SU-DHL-6 (cell line): ENCODE data around the gene MARCKSL1.

ENCODE experiments used
- H2AFZ ChIP-seq: fragments of 200-600 bp; sonication (generic); 2 replicates; pipeline ENCODE4 v1.6.1; 2014; ENCODE audit warnings: low read depth, mild to moderate bottlenecking, moderate library complexity, mixed read lengths, antibody characterized with exemption, low read length; ENCODE audit not compliant: severe bottlenecking
- H3F3A ChIP-seq: fragments of 200-600 bp; shearing (Covaris generic); 2 replicates; pipeline ENCODE4 v1.6.0; 2016; ENCODE audit warnings: antibody characterized with exemption, mild to moderate bottlenecking; ENCODE audit not compliant: insufficient read depth
- H3K27ac ChIP-seq: fragments of 200-600 bp; sonication (generic); 2 replicates; pipeline ENCODE4 v1.5.1; 2016; ENCODE audit warnings: low read depth, mild to moderate bottlenecking, low read length, moderate library complexity, mixed read lengths
- H3K27me3 ChIP-seq: fragments of 200-600 bp; sonication (generic), shearing (Covaris generic); 2 replicates; pipeline ENCODE4 v1.6.0; 2014; ENCODE audit warnings: mild to moderate bottlenecking, low read length
- H3K36me3 ChIP-seq: fragments of 200-600 bp; sonication (generic); 2 replicates; pipeline ENCODE4 v1.6.1; 2014; ENCODE audit warnings: mild to moderate bottlenecking, low read length, mixed read lengths
- H3K4me2 ChIP-seq: fragments of 300-600, 200-600 bp; shearing (Covaris generic), sonication (generic); 2 replicates; pipeline ENCODE4 v1.6.0; 2014; ENCODE audit warnings: low read length, low read depth, mild to moderate bottlenecking; ENCODE audit not compliant: poor library complexity, severe bottlenecking
- H3K4me3 ChIP-seq: fragments of 200-600 bp; sonication (generic); 2 replicates; pipeline ENCODE4 v1.5.1; 2014; ENCODE audit warnings: antibody characterized with exemption, low read length, mild to moderate bottlenecking, mixed read lengths; ENCODE audit not compliant: insufficient read depth, poor library complexity, severe bottlenecking
- H3K79me2 ChIP-seq: fragments of 200-600 bp; sonication (generic); 2 replicates; pipeline ENCODE4 v1.6.1; 2014; ENCODE audit warnings: mild to moderate bottlenecking, low read length, moderate library complexity; ENCODE audit not compliant: insufficient read depth
- H3K9ac ChIP-seq: fragments of 200-600 bp; sonication (generic); 2 replicates; pipeline ENCODE4 v1.7.0; 2014; ENCODE audit warnings: mild to moderate bottlenecking, low read length
- H3K9me2 ChIP-seq: fragments of 200-600 bp; sonication (generic); replicated peaks from 2 replicates; pipeline ENCODE4 v1.6.1; 2014; ENCODE audit warnings: low read length; ENCODE audit not compliant: insufficient read depth
- H3K9me3 ChIP-seq: fragments of 200-600 bp; sonication (generic); 2 replicates; pipeline ENCODE4 v1.6.1; 2014; ENCODE audit warnings: low read length, mixed read lengths; ENCODE audit not compliant: insufficient read depth
- H4K20me1 ChIP-seq: fragments of 200-600 bp; sonication (generic); 2 replicates; pipeline ENCODE4 v1.6.1; 2014; ENCODE audit warnings: low read depth, mild to moderate bottlenecking, antibody characterized with exemption, low read length, moderate library complexity, mixed read lengths
- EZH2phosphoT487 ChIP-seq: fragments of 200-600 bp; sonication (generic), shearing (Covaris generic); conservative IDR thresholded peaks from 2 replicates; pipeline ENCODE4 v1.6.1; 2018; ENCODE audit warnings: mild to moderate bottlenecking, antibody characterized with exemption, low read length, moderate library complexity, mixed read lengths
- TF ChIP-seq, protein P1 (sequence below): fragments of 200-600 bp; sonication (generic); IDR thresholded peaks from one replicate; pipeline ENCODE4 v1.5.1; 2017; ENCODE audit warnings: antibody characterized with exemption, mild to moderate bottlenecking, low read length, moderate library complexity; ENCODE audit not compliant: insufficient read depth, poor library complexity, severe bottlenecking

MARCKSL1 gene

DNA sequence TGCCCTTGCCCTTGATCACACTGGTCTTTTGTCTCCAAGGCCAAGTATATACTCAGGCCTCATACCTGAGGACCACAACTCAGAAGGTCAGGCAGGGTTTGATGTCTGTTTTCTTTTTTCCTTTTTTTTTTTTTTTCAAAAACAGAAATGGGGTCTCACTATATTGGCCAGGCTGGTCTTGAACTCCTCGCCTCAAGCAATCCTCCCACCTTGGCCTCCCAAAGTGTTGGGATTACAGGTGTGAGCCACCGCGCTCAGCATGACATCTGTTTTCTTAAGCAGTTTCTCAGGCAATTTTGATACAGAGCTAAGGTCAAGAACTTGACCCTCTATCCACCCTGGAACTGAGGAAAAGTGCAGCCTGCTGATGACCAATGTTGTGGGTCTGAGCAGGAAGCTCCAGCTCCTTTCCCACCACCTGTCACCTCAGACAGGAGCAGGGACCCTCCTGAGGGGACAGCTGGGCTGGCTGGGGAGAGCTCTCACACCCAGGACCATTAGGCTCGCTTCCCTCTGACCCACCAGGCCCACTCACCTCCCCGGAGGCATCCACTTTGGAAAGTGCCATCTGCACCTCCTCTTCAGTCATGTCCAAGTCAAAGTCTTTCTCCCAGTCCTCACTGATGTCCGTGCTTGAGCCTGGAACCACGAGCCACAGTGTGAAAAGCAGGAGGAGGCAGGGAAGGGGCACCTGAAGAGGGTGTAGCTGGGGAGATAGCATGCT, 32.0 kb upstream of the MARCKSL1 start:
- H3K9me2 ChIP-seq = no peaks in the 10 kb centered on the region
- TF ChIP-seq EZH2phosphoT487 = no peak
- TF ChIP-seq, protein P1, sequence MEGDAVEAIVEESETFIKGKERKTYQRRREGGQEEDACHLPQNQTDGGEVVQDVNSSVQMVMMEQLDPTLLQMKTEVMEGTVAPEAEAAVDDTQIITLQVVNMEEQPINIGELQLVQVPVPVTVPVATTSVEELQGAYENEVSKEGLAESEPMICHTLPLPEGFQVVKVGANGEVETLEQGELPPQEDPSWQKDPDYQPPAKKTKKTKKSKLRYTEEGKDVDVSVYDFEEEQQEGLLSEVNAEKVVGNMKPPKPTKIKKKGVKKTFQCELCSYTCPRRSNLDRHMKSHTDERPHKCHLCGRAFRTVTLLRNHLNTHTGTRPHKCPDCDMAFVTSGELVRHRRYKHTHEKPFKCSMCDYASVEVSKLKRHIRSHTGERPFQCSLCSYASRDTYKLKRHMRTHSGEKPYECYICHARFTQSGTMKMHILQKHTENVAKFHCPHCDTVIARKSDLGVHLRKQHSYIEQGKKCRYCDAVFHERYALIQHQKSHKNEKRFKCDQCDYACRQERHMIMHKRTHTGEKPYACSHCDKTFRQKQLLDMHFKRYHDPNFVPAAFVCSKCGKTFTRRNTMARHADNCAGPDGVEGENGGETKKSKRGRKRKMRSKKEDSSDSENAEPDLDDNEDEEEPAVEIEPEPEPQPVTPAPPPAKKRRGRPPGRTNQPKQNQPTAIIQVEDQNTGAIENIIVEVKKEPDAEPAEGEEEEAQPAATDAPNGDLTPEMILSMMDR = no peak

DNA sequence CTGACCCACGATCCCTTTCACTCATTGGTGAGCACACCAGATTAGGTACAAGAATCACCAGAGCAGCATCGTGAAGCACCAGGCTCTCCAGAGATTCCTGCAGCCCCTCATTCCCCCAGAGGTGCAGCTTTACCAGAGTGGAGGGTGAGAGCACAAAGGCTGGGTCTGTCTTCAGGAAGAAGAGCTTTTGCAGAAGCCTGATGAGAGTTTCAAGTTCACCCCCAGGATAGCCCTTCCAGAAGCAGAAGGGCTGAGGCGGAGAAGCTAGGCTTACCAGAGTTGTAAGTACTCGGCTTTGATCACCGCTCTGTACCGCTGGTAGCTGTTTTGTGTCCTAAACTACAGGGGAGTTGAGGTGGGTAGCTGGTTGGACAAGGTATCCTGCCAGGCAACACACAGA, 29.4 kb upstream of the MARCKSL1 start:
- no peak overlapping the region for H3K4me3 ChIP-seq
- H3K9me3 ChIP-seq = no peaks in the 10 kb centered on the region
- TF ChIP-seq, protein P1 = no peak
- TF ChIP-seq EZH2phosphoT487 = no peak
- no peak overlapping the region for H2AFZ ChIP-seq
- H3K9ac ChIP-seq = no peak overlapping the region
- H3K27ac ChIP-seq = no peak overlapping the region
- H4K20me1 ChIP-seq = no peaks in the 10 kb centered on the region
- no peaks in the 10 kb centered on the region for H3K79me2 ChIP-seq
- no peaks in the 10 kb centered on the region for H3K9me2 ChIP-seq
- H3K4me2 ChIP-seq = no peak overlapping the region
- no peaks in the 10 kb centered on the region for H3K27me3 ChIP-seq
- no peaks in the 10 kb centered on the region for H3K36me3 ChIP-seq
- H3F3A ChIP-seq = no peaks in the 10 kb centered on the region

More for the DNA sequence above, 32.0 kb upstream of the MARCKSL1 start:
- Histone ChIP-seq H2AFZ (no peak overlapping the region), H3K79me2 (no peaks in the 10 kb centered on the region), H3K27me3 (no peaks in the 10 kb centered on the region), H3F3A (no peaks in the 10 kb centered on the region), H3K4me3 (no peak overlapping the region), H3K27ac (no peak overlapping the region), H3K9me3 (no peaks in the 10 kb centered on the region), H3K36me3 (no peaks in the 10 kb centered on the region), H4K20me1 (no peaks in the 10 kb centered on the region), H3K9ac (no peak overlapping the region), H3K4me2 (no peak overlapping the region)

DNA sequence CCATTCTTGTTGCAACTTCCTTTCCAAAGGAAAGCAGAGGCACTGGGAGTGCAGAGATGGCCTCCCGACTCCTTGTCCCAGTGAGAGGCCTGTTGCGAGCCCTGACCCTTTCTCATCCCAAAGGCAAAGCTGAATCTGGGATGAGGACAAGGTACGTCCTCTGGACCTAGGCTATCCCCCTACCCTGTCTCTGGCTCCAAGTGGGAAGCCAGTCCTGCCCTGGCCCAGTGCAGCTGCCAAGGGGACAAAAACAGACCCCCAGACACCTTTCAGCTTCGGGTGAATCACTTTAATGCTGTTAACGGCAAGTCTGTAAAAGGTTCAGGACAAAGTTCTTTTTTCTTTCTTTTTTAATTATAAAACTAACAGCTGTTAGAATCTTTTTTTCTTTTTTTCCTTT, 28.8 kb upstream of the MARCKSL1 start:
- H3K9me3 ChIP-seq = no peaks in the 10 kb centered on the region
- H3K9ac ChIP-seq = no peak overlapping the region
- no peaks in the 10 kb centered on the region for H4K20me1 ChIP-seq
- no peak overlapping the region for H2AFZ ChIP-seq
- H3K36me3 ChIP-seq = no peaks in the 10 kb centered on the region
- H3F3A ChIP-seq = no peaks in the 10 kb centered on the region
- TF ChIP-seq EZH2phosphoT487 = no peak
- TF ChIP-seq, protein P1 = no peak
- no peaks in the 10 kb centered on the region for H3K79me2 ChIP-seq
- no peak overlapping the region for H3K4me3 ChIP-seq
- no peaks in the 10 kb centered on the region for H3K9me2 ChIP-seq
- H3K4me2 ChIP-seq = no peak overlapping the region
- H3K27me3 ChIP-seq = no peaks in the 10 kb centered on the region
- H3K27ac ChIP-seq = no peak overlapping the region
